ENCODE results near the gene IFNA8. TPM values are rescaled to one million over a fixed set of nuclear protein-coding genes. Genes with fewer than 3 reads are reported as not detected.

IFNA8 gene
- total RNA-seq, 2 donors from 2014 or later = not detected

DNA sequence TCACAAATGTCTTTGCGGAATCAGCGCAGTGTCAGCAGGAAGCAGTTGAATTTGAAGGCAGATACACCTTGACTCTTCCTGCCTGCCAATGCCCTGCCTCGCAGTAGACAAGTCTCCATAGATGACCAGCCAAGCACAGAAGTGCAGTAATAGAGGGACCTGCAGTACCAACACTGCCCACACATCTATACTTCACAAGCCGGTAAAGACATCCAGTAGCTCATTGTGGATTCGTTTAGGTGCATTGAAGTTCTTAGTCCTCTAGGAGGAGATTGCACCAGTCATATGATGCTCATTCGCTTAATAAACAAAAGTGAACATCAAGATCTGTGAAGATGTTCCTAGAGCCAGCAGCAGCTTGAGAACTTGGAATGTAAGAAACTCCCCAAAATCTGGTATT, 16.6 kb upstream of the IFNA8 start:
- H3K9ac ChIP-seq (ENCODE audit: extremely low read depth, low read length, poor library complexity, severe bottlenecking) = no peak overlapping the region
- no peak overlapping the region for H3K27ac ChIP-seq (ENCODE audit: low read depth, low read length)
- peaks cover 1% of the 10 kb centered on the region for H3K4me1 Mint-ChIP-seq
- H3K36me3 Mint-ChIP-seq (ENCODE audit: low read depth) = no peaks in the 10 kb centered on the region
- peak; percentile 75 for TF ChIP-seq CTCF (conservative IDR thresholded peaks at IDR 0.05)
- H3K4me1 ChIP-seq (ENCODE audit: control insufficient read depth, insufficient read depth, low read length) = no peaks in the 10 kb centered on the region
- no peak overlapping the region for H3K4me3 ChIP-seq (ENCODE audit: low read length)
- H3K9me3 ChIP-seq (ENCODE audit: control insufficient read depth, low read length) = no peaks in the 10 kb centered on the region
- H3K27me3 Mint-ChIP-seq (ENCODE audit: insufficient read depth) = peaks cover 41% of the 10 kb centered on the region
- H3K4me3 Mint-ChIP-seq = no peak overlapping the region
- WGBS, 2 experiments (ENCODE audit: insufficient coverage in 1 of 2, insufficient read length in 1 of 2) = 80 to 85% methylated on average over 2 to 6 of the region's 6 CpGs
- peak; percentile 78 for DNase-seq
- H3K27ac Mint-ChIP-seq = no peak overlapping the region
- peaks cover 35% of the 10 kb centered on the region for H3K27me3 ChIP-seq (ENCODE audit: control insufficient read depth, insufficient read depth, low read length, poor library complexity, severe bottlenecking)
- H3K36me3 ChIP-seq (ENCODE audit: control insufficient read depth, insufficient read depth, low read length) = no peaks in the 10 kb centered on the region
- H3K9me3 Mint-ChIP-seq = no peaks in the 10 kb centered on the region

GRCh38 chr9:21395778-21396717, 12.9 kb upstream of the IFNA8 start:
- Histone ChIP-seq H3K27me3 (ENCODE audit: control insufficient read depth, insufficient read depth, low read length, poor library complexity, severe bottlenecking) (peaks cover 61% of the 10 kb centered on the region), H3K9me3 (ENCODE audit: control insufficient read depth, low read length) (no peaks in the 10 kb centered on the region)

GRCh38 chr9:21398955-21399489, 9.9 kb upstream of the IFNA8 start:
- H3K4me1 Mint-ChIP-seq = peaks cover 5% of the 10 kb centered on the region
- no peak for DNase-seq
- 94 to 100% methylated on average over 1 to 5 of the region's 5 CpGs for WGBS, 2 experiments (ENCODE audit: insufficient coverage in 1 of 2, insufficient read length in 1 of 2)
- H3K27me3 Mint-ChIP-seq (ENCODE audit: insufficient read depth) = peaks cover 83% of the 10 kb centered on the region
- no peak overlapping the region for H3K9ac ChIP-seq (ENCODE audit: extremely low read depth, low read length, poor library complexity, severe bottlenecking)
- no peak for TF ChIP-seq CTCF (conservative IDR thresholded peaks at IDR 0.05)
- no peak overlapping the region for H3K27ac Mint-ChIP-seq
- H3K9me3 ChIP-seq (ENCODE audit: control insufficient read depth, low read length) = no peaks in the 10 kb centered on the region
- no peaks in the 10 kb centered on the region for H3K36me3 ChIP-seq (ENCODE audit: control insufficient read depth, insufficient read depth, low read length)
- peaks cover 82% of the 10 kb centered on the region for H3K27me3 ChIP-seq (ENCODE audit: control insufficient read depth, insufficient read depth, low read length, poor library complexity, severe bottlenecking)
- no peak overlapping the region for H3K27ac ChIP-seq (ENCODE audit: low read depth, low read length)
- no peaks in the 10 kb centered on the region for H3K9me3 Mint-ChIP-seq
- H3K36me3 Mint-ChIP-seq (ENCODE audit: low read depth) = no peaks in the 10 kb centered on the region
- no peak overlapping the region for H3K4me3 Mint-ChIP-seq
- no peaks in the 10 kb centered on the region for H3K4me1 ChIP-seq (ENCODE audit: control insufficient read depth, insufficient read depth, low read length)
- no peak overlapping the region for H3K4me3 ChIP-seq (ENCODE audit: low read length)

More at GRCh38 chr9:21395778-21396717, 12.9 kb upstream of the IFNA8 start:
- H3K27ac ChIP-seq (ENCODE audit: low read depth, low read length) = no peak overlapping the region
- no peaks in the 10 kb centered on the region for H3K36me3 ChIP-seq (ENCODE audit: control insufficient read depth, insufficient read depth, low read length)
- TF ChIP-seq CTCF (conservative IDR thresholded peaks at IDR 0.05) = peak; percentile 97
- H3K27ac Mint-ChIP-seq = no peak overlapping the region
- no peak overlapping the region for H3K9ac ChIP-seq (ENCODE audit: extremely low read depth, low read length, poor library complexity, severe bottlenecking)
- H3K4me3 Mint-ChIP-seq = peak overlapping the region; percentile 45
- H3K36me3 Mint-ChIP-seq (ENCODE audit: low read depth) = no peaks in the 10 kb centered on the region
- WGBS, 2 experiments (ENCODE audit: insufficient coverage in 1 of 2, insufficient read length in 1 of 2) = 12 to 13% methylated on average over 11 to 40 of the region's 40 CpGs
- peak overlapping the region; percentile 79 for H3K4me3 ChIP-seq (ENCODE audit: low read length)
- no peaks in the 10 kb centered on the region for H3K9me3 Mint-ChIP-seq
- H3K27me3 Mint-ChIP-seq (ENCODE audit: insufficient read depth) = peaks cover 71% of the 10 kb centered on the region
- DNase-seq = peak; percentile 88
- H3K4me1 Mint-ChIP-seq = peaks cover 1% of the 10 kb centered on the region
- H3K4me1 ChIP-seq (ENCODE audit: control insufficient read depth, insufficient read depth, low read length) = no peaks in the 10 kb centered on the region

Measured in endodermal cell (in vitro differentiated cells).